HG02678 (cell line): ENCODE measurements around the gene SLC39A7.
"Not testable (repeated sequence)": the region's sequence is repeated elsewhere in the genome, so short reads cannot be mapped to it uniquely, and the experiment has no call there.

Source experiments
- ATAC-seq: cut with Tn5 transposase; IDR thresholded peaks from one replicate; pipeline ENCODE4 v1.9.1; 2021; ENCODE audit warnings: mild to moderate bottlenecking, moderate library complexity; ENCODE audit not compliant: unreplicated experiment

The SLC39A7 gene

DNA sequence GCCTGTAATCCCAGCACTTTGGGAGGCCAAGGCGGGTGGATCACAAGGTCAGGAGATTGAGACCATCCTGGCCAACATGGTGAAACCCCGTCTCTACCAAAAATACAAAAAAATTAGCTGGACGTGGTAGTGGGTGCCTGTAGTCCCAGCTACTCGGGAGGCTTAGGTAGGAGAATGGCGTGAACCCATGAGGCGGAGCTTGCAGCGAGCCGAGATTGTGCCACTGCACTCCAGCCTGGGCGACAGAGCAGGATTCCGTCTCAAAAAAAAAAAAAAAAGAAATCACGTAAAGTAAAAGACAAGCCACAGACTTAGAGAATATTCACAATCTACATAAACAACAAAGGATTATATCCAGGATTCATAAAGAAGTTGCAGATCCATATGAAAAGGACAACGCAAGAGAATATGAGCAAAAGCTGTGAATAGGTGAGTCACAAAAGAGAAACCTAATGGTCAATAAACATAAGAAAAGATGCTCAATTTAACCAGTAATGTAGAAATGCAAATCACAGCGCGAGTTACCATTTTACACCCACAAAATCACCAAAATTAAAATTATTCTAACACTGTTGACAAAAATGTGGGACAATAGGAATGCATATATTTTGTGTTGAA is 25.9 kb downstream of the SLC39A7 start:
- ATAC-seq: not testable (repeated sequence)

DNA sequence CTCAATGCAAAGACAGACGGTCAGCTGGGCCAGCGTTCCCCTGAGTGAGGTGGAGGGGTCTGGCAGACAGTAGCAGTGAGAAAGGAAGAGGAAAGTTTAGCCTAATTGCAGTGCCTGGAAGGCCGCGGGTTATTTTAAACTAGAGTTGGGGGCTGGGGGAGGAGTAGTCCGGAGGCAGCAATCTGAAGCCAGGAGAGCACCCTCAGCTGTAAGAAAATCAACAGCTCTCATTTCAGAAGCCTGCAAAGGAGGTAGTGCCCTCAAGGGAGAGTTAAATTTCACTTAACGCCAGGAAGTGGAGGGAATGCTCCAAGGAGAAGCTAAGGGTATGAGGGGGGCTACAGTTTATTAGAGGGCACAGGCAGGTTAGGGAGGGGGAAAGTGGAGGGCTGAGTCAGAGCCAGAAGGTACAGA is 34.6 kb downstream of the SLC39A7 start:
- no peak for ATAC-seq

DNA sequence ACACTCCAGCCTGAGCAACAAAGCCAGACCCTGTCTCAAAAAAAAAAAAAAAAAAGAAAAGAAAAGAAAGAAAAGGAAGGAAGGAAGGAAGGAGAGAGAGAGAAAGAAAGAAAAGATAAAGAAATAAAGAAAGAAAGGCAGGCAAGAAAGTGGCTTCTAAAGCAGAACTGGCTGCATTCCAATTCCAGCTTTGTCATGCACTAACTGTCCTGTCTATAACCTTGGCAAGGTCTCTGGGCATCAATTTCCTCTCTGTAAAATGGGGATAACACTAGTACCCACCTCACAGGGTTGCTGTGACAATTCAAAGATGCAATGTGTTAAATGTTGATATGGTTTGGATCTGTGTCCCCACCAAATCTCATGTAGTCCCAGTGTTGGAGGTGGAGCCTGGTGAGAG is 35.7 kb downstream of the SLC39A7 start:
- ATAC-seq: no peak

DNA sequence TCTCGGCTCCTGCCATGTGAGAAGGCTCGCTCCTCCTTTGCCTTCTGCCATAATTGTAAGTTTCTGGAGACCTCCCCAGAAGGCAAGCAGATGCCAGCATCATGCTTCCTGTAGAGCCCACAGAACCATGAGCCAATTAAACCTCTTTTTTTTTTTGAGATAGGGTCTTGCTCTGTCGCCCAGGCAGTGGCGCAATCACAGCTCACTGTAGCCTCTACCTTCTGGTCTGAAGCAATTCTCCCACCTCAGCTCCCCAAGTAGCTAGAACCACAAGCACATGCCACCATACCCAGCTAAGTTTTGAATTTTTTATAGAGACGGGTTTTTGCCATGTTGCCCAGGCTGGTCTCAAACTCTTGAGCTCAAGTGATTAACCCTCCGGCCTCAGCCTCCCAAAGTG is 36.2 kb downstream of the SLC39A7 start:
- ATAC-seq: no peak

DNA sequence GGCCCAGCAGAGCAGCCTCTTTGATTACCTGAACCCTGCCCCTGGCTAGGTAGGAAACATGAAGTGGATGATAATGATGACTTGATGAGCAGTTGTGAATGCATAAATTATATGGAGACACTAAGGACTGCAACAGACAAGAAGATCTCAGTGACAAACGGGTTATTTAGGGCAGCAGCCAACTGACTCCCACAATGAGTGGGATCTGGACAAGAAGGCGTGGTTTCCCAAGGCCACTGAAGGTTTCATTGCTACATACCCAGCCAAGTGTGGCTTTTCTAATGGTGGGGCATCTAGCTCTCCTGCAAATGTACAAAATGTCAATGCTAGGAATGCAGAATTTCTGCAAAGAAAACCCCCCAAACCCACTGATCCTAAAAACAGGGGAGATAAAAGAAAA is 37.1 kb downstream of the SLC39A7 start:
- ATAC-seq: no peak

DNA sequence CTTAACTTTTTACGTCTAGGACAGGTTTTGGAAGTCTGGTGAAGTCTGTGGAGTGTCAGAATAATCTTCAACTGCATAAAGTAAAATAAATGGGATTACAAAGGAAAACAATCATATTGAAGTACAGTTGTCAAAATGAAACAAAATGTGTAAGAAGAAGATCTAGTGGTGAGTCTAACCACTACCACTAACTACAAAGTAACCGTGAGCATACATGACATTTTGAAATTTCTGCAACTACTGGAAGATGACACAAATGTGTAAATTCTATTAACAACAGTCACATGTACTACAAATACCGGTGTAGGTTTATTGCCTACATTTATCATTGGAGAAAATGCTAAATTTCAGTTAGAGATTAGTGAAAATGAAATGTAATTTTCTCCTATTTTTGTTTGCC is 41.3 kb downstream of the SLC39A7 start:
- ATAC-seq: no peak

DNA sequence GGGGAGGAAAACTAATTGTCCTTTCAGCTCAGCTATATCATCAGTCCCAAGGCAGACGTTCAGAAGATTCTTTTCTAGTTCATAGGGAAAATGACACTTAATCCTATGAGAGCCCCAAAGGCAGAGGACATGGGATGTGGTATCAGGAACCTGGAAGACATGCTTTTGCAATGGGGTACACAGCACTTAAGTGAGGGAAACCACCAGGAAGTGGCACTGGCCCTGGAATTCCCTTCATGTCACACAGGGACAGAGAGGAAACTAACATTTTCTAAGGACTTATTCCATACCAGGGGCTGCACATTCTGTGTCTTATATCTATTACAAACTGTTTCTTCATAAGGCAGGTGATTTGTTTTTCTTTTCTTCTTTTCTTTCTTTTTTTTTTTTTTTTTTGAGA is 42.8 kb downstream of the SLC39A7 start:
- no peak for ATAC-seq

DNA sequence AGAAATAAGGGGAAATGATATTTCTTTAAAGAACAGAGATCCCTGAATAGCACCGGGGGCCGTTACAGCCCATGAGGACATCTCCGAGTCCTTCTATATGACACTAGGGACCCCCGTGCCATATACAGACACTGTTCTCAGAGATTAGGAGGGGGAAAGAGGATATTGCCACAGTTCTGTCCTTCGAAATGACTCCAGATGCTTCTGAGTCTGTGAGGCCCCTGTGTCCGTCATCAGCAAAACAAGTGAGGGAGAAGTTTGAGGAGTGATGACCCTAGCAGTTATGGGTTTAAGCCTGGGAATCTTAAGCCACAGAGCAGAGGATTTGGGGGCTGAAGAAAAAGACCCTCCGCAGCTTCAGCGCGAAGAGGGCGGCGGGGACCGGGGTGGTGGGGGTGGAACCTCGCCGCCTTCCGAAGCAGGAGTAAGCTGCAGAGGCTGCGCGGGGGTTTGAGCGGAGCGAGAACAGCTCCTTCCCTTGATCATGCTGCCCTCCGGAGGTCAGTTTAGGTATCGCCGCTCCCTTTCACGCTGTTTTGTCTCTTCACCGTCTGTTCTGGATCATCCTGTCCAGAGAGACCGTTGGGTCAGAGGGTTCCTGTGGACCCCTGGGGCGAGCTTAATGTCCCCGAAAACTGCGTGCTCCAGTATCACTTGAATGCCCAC is 47.4 kb downstream of the SLC39A7 start:
- ATAC-seq: peak; percentile 36

DNA sequence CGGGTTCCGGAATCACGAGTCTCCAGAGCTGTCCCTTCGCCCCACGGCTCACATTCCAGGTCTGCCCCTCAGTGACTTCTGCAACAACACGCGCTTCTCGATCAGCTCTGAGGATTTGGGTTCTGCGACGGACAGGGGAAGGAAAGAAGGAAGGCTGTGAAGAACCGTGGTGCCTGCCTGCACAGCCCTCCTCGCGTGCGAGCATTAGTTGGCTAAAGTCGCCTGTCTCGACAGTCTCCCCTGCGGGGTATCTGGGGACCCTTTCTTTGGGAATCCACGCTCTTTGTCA is 47.9 kb downstream of the SLC39A7 start:
- ATAC-seq: no peak

DNA sequence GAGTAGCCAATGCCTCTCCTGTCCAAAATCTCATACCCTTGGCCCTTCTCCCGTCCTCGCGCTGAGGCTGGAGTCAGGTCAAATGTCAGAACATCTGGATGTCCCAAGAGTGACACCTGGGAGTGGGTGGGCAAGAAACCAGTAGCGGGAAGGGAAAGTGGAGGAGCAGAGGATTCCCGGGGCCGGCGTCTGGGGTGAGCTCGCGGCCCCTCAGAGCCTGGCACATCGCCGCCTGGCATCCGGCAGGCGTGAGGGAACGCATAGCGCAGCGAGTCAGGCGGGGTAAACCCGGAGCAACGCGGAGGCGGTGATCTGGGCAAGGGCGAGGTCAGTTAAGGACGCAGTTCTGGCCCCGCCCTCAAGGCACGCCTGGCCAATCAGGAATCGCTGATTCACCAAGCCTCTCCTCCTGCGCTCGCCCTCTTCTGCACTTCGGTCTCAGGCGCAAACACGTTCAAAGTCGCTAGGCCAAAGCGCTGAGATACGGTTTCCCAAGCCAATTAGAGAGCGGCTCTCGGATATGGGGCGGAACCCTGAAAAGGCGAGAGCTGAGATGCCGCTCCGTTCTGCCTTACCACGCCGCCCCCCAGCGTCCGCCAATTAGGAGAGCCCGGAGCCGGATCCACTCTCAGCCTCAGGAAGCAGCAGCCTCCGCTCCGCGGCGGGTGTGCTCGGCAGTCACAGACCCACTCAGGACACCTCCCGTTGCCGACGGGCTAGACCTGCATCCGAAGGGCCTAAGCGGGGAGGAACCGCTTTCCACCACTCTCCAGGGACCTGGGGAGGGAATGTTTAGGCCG is 48.5 kb downstream of the SLC39A7 start:
- peak; percentile 89 for ATAC-seq

DNA sequence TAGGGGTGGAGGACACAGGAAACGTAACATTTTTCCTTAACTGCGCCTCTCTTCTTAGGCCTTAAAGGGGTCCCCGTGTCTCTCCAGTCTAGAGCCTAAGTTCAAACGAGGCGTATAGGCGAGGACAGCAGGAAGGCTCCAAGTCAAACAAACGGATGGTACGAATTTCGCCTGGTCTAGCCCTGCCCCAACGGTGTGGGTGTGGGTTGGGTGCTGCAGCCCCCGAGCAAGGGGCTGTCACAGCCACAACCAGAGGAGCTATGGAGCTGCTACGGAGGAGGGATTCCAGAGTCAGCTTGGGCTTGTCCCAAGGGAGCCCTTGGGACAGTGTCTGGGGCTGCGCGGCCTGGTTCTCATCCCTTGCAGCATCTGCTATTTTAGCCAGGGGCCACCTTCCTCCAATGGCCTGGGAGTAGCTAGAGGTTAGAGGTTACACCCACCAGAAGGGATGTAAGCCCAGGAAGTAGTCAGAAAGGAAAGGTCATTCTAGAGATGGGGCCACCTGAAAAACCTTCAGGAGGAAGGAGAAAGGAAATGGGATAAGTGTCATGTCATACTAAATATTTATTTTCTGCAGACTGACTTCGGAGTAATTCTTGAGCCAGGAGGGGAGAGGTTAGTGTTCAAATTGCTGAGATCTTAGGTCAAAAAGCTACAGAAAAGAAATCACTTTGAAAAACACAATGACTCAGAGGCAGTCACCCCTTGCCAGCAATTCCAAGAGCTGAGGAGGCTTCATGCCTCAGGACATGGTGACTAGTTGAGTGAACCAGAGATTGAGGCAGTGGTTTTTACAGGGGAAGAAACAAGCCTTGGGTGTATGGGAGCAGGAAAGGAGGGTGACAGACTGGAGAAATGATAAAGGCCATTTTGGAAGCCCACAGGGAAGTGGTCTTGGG is 49.3 kb downstream of the SLC39A7 start:
- ATAC-seq: no peak

DNA sequence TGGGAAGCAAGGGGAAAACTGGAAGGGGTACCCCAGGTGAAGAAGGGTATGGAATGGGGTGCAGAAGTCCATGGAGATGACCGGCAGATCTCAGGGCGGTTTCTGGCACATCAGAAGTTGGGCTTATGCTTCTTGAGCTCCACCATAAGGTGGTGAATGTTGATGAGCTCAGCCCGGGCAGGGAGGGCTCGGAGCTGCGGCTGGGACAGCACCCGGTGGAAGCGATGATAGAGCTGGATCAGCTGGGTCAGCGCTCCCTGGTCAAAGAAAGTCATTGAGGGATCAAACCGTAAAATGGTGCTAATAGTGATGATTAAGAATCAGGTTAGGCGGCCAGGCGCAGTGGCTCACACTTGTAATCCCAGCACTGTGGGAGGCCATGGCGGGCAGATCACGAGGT is 50.1 kb downstream of the SLC39A7 start:
- ATAC-seq: no peak

DNA sequence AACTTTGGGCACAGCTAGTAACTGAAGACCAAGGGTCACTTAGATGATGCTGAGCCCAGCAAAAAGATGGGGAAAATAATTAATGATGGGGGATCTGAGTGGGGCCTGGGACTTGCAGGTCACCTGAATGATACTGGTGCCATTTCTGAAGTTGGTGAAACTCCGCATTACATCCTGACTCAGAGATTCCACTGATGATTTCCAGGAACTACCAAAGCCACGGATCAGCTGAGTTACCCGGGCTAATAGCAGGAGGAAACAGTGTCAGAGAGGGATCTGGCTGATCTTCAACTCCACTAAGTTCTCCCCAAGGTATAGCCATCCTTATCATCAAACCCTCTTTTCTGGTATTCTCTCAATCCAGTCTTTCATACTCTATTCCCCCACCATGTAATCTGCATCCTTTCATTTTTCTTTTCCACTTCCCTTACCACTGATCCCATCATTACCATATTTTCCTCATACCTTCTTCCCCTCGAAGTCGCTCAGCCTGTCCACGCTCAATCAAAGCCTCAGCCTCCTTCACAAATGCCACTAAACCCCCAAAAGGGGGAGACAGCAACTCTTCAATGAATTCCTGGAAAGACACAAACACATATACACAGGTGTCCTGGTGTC is 50.8 kb downstream of the SLC39A7 start:
- ATAC-seq: no peak

DNA sequence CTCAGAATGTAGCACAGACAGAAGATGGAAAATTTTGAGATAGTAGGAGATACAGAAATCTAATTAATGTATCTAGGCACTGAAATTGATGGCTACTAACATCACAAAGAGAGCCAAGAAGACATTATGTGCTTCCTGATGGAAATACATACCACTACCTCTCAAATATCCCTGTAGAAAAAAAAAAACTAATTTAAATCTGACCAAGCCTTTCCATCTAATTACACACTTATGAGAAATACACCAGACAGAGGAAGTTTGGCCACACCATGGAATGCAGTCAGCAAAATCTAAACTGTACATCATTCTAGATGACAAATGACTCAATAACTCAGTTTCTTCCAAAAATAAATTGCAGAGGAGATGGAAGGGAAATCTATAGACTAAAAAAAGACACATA is 52.1 kb downstream of the SLC39A7 start:
- ATAC-seq: no peak
